ENCODE data around the gene ARV1.

GRCh38 chr1:230943048-230943593, 35.8 kb upstream of the ARV1 start:
- TF ChIP-seq CTCF (IDR thresholded peaks at IDR 0.05), result no peak
- TF ChIP-seq POLR2A (IDR thresholded peaks at IDR 0.05), result no peak
- TF ChIP-seq POLR2AphosphoS5 (IDR thresholded peaks at IDR 0.05), result no peak
- no peak for TF ChIP-seq EP300 (IDR thresholded peaks at IDR 0.05; ENCODE audit: low read depth)
